GM12801 (cell line): Measurements from ENCODE around the gene VRTN.

Experiments used
- CTCF ChIP-seq: IDR thresholded peaks from one replicate; pipeline ENCODE4 v1.5.1; 2011; ENCODE audit warnings: control low read depth; ENCODE audit not compliant: insufficient read length; ENCODE audit errors: extremely low read depth

The VRTN gene

DNA sequence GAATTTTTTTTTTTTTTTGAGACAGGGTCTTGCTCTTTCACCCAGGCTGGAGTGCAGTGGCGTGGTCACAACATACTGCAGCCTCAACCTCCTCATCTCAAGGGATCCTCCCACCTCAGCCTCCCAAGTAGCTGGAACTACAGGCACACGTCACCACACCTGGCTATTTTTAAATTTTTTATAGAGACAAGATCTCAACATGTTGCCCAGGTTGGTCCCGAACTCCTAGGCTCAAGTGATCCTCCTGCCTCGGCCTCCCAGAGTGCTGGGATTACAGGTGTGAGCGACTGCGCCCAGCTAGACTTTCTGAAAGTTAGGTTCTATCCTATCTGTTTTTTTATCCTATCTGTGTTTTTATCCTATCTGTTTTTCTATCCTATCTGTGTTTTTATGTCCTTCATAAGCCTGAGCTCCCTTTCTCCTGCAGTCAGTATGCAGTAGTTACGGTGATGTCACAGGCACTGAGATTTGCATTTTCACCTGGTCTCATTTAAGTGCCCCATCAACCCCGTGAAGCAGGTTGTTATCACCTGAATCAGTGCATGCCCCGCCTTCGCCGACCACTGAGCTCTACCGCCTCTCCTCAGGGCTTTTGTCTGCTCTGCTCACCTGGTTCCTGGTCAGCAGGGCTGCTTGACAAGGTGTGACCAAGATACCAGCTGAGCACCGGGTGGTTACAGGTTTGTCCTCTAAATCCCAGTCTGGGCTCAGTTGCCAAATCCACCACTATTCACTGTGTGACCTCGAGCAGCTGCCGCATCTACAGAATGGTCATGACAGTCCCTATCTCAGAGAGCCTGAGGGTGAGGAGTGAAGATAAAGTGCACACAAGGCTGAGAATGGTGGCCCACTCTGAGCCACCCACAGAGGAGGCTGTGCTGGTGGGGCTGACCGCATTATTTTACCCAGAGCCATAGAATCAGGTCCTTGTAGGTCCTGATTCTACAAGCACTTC is 44.6 kb downstream of the VRTN start:
- TF ChIP-seq CTCF, result no peak

GRCh38 chr14:74394549-74394948 is 46.3 kb downstream of the VRTN start:
- TF ChIP-seq CTCF, result no peak

- no peak for TF ChIP-seq CTCF
These were observed 46.8 kb downstream of the VRTN start for GRCh38 chr14:74395094-74395493.

GRCh38 chr14:74400031-74400685 is 51.9 kb downstream of the VRTN start:
- TF ChIP-seq CTCF, result no peak

GRCh38 chr14:74400919-74401503 is 52.7 kb downstream of the VRTN start:
- TF ChIP-seq CTCF, result no peak

DNA sequence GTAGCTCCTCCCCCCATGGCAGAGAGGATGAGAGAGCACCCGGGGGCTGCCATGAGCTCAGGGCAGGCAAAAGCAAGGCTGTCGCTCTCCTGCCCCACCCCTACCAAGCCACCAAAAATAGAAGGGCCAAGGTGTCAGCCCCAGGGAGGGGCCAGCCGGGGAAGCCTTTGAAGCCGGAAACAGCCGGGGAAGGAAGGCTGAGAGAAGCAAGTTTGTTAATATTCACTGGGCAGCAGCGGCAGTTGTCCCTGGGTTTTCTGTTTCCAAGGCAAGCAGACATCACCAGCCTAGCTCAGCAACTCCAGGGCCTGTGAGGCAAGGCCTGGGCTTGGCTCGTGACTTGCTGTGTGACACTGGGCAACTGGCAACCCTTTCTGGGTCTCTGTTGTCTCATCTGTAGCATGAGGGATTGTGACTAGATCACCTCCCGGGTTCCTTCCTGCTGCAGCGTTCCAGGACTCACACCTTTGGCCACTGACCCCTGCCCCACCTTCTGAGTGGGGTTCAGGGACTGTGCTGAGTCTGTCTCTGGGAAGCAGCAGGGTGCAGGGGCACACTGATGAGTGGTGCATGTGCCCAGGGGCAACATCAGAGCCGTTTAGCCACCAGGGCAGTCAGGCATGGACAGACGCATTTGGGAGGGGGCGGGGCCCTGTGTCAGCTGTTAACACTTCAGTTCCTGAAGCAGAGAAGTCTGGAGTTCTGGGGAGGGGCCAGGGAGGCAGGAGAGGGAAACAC is 53.4 kb downstream of the VRTN start:
- TF ChIP-seq CTCF, result no peak
